Muscle layer of duodenum (tissue), 2 donors: Measurements from ENCODE around the gene DNAJC28.
"Not testable (repeated sequence)": the region's sequence is repeated elsewhere in the genome, so short reads cannot be mapped to it uniquely, and the experiment has no call there.

Source experiments
- H3K27ac ChIP-seq: one replicate; pipeline ENCODE4 v1.7.0; 2013; ENCODE audit warnings: mild to moderate bottlenecking, low read length
- H3K27me3 ChIP-seq: one replicate; pipeline ENCODE4 v1.7.0; 2013; ENCODE audit warnings: low read depth, mild to moderate bottlenecking, control low read depth, low read length
- H3K36me3 ChIP-seq, 2 donors: one replicate each; pipeline ENCODE4 v1.7.0; 2013; ENCODE audit warnings: low read length in 2 of 2, control low read depth in 1 of 2, mild to moderate bottlenecking in 1 of 2; ENCODE audit not compliant: insufficient read depth in 2 of 2, control insufficient read depth in 1 of 2
- H3K4me1 ChIP-seq, 2 donors: one replicate each; pipeline ENCODE4 v1.7.0; 2013; ENCODE audit warnings: low read length in 2 of 2, mild to moderate bottlenecking in 2 of 2, control low read depth in 1 of 2, moderate library complexity in 1 of 2; ENCODE audit not compliant: insufficient read depth in 2 of 2, control insufficient read depth in 1 of 2
- H3K4me3 ChIP-seq, 2 donors: one replicate each; pipeline ENCODE4 v1.7.0; 2013; ENCODE audit warnings: low read length in 2 of 2, low read depth in 1 of 2, mild to moderate bottlenecking in 1 of 2
- H3K9me3 ChIP-seq, 2 donors: one replicate each; pipeline ENCODE4 v1.7.0; 2013; ENCODE audit warnings: low read length in 2 of 2, control low read depth in 1 of 2, mild to moderate bottlenecking in 1 of 2; ENCODE audit not compliant: control insufficient read depth in 1 of 2
- donor health status: healthy.

The DNAJC28 gene

DNA sequence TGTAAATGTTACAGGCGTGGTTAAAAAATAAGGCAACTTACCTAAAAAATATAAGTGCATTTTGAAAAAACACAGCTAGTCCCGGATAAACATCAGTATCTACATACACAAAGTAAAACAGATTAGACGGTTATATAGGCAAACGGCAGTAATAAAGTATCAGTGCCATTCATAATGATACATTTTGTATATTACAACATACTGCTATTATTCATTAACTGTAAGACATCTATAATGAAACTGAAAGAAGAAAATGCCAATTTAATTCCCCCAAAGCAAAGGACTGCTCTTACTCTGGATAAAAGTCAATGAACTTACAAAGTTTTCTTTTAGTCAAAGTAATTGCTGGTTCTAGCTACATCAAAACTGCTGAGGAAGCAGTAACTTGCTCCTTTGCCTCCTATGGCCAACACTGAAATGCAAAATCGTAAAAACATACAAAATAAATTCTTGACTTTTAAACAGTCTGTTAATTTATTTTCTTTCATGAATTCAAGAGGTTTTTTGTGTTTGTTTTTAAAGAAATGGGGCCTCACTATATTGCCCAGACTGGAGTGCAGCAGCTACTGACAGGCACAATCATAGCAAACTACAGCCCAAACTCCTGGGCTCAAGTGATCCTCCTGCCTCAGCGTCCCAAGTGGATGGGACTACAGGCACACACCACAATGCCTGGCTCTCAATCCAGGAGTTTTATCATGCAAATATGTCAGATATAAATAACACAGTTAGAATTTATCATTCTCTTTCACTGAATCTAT, 35.6 kb downstream of the DNAJC28 start:
- Histone ChIP-seq H3K9me3 (no peaks in the 10 kb centered on the region), H3K27ac (no peak overlapping the region), H3K4me1 (no peaks in the 10 kb centered on the region), H3K4me3 (no peak overlapping the region), H3K27me3 (no peaks in the 10 kb centered on the region), H3K36me3 (peaks cover 12 to 36% of the 10 kb centered on the region in 2 donors)

DNA sequence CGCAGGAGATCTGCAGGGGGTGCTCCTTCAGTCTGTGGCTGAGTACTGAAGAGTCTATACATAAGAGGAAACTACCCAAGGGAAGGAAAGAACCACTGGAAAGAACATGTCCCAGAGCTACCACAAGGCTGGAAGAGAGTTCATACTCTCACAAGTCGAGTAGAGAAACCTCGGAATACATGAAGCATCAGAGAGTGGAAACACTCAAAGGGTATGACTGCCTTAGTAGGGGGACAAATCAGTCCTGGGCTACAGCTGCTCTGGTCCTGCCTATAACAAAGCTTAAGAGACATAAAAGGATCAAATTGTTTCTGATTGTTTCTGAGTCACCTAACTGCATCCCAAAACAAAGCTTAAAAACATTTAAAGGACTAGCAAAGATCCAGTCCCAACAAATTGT, 39.2 kb downstream of the DNAJC28 start:
- Histone ChIP-seq H3K27me3 (no peaks in the 10 kb centered on the region), H3K4me3 (no peak overlapping the region), H3K36me3 (peaks cover 0 to 31% of the 10 kb centered on the region in 2 donors), H3K4me1 (no peaks in the 10 kb centered on the region), H3K9me3 (no peaks in the 10 kb centered on the region), H3K27ac (no peak overlapping the region)

DNA sequence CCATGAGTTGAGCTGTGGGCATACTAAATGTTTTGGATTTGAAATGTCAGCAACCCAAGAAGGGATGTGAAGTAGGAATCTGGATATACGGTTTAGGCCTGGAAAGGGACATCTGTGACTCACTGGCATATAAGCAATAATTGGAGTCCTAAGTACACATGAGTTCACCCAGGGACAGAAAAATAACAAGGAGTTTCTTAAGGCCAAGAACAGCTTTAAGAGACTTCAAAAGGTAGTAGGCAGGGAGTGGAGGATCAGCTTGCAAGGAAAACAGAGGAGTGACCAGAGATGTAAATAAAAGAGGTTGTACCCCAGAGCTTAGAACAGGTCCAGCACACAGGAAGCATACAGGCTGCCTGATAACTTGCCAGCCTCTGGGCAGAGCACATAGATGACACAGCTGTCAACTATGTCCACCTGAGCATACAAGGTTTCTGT, 39.9 kb downstream of the DNAJC28 start:
- Histone ChIP-seq H3K4me1 (no peaks in the 10 kb centered on the region), H3K36me3 (peaks cover 2 to 31% of the 10 kb centered on the region in 2 donors), H3K4me3 (no peak overlapping the region), H3K27me3 (no peaks in the 10 kb centered on the region), H3K27ac (no peak overlapping the region), H3K9me3 (no peaks in the 10 kb centered on the region)

DNA sequence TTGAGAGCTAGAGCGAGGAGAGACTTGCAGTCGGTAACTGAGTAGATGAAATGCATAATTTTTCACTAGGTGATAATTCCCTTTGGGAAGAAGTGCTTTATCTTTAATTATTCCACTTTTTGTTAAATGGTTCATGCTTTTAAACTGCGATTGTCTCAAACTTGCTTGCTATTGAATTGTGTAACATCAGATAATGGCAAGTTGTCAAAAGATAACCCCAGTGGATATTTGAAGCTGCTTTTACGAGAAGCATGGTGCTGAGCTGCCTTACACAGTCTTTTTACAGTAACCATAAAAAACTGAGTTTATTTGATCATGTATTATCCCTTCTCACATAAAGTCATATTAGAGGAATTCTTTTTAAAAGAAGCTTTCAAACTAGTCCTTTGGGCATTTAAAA, 41.9 kb downstream of the DNAJC28 start:
- H3K4me1 ChIP-seq: no peaks in the 10 kb centered on the region
- H3K27ac ChIP-seq: no peak overlapping the region
- no peak overlapping the region for H3K4me3 ChIP-seq
- H3K27me3 ChIP-seq: no peaks in the 10 kb centered on the region
- H3K36me3 ChIP-seq: peaks cover 2 to 13% of the 10 kb centered on the region in 2 donors
- no peaks in the 10 kb centered on the region for H3K9me3 ChIP-seq

DNA sequence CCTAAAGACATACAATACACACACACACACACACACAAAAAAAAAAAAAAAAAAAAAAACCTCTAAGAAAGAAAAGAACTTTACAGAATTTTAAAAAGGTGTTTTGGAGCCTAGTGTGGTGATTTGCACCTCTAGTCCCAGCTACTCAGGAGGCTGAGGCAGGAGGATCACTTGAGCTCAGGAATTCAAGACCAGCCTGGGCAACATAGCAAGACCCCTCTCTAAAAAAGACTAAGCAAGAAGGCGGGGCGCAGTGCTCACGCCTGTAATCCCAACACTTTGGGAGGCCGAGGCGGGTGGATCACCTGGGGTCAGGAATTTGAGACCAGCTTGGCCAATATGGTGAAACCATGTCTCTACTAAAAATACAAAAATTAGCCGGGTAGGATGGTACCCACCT, 44.9 kb downstream of the DNAJC28 start:
- not testable (repeated sequence) for H3K36me3 ChIP-seq, H3K9me3 ChIP-seq, H3K4me1 ChIP-seq, H3K27me3 ChIP-seq, H3K4me3 ChIP-seq, H3K27ac ChIP-seq

DNA sequence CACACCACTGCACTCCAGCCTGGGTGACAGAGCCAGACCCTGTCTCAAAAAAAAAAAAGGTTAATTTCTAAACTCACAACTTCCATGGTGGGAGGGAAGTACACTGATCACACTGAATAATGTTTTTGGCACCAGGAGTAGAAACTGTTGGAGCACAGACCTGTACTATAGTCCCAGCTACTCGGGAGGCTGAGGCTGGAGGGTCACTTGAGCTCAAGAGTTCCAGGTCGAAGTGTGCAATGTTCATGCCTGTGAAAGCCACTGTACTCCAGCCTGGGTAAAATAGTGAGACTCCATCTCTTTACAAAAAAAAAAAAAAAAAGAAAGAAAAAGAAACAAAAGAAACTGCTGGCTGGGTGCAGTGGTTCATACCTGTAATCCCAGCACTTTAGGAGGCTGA, 47.0 kb downstream of the DNAJC28 start:
- Histone ChIP-seq H3K4me3 (no peak overlapping the region), H3K27ac (no peak overlapping the region), H3K27me3 (no peaks in the 10 kb centered on the region), H3K36me3 (peaks cover 2 to 8% of the 10 kb centered on the region in 2 donors), H3K9me3 (no peaks in the 10 kb centered on the region), H3K4me1 (peaks cover 5% of the 10 kb centered on the region in 2 donors)

DNA sequence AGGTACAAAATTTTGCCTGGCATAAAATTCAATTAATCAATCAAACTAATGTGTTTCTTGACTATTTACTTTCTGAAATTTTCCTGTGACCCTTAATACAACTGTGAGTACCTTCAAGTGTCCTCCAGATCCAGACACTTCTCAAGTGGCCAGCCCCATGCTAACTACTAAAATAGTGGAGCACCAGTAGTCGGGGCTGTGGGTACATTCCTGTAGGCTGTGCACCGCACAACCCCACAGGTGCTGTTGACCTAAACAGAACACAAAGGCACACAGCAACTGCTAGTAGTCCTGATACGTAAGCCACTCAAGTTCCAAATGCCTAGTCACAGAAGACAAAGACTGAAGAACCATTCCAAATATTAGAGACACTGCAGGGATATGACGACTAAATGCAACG, 48.3 kb downstream of the DNAJC28 start:
- Histone ChIP-seq H3K36me3 (peaks cover 2 to 18% of the 10 kb centered on the region in 2 donors), H3K27me3 (no peaks in the 10 kb centered on the region), H3K4me3 (no peak overlapping the region), H3K4me1 (peaks cover 5% of the 10 kb centered on the region in 2 donors), H3K9me3 (no peaks in the 10 kb centered on the region), H3K27ac (no peak overlapping the region)

DNA sequence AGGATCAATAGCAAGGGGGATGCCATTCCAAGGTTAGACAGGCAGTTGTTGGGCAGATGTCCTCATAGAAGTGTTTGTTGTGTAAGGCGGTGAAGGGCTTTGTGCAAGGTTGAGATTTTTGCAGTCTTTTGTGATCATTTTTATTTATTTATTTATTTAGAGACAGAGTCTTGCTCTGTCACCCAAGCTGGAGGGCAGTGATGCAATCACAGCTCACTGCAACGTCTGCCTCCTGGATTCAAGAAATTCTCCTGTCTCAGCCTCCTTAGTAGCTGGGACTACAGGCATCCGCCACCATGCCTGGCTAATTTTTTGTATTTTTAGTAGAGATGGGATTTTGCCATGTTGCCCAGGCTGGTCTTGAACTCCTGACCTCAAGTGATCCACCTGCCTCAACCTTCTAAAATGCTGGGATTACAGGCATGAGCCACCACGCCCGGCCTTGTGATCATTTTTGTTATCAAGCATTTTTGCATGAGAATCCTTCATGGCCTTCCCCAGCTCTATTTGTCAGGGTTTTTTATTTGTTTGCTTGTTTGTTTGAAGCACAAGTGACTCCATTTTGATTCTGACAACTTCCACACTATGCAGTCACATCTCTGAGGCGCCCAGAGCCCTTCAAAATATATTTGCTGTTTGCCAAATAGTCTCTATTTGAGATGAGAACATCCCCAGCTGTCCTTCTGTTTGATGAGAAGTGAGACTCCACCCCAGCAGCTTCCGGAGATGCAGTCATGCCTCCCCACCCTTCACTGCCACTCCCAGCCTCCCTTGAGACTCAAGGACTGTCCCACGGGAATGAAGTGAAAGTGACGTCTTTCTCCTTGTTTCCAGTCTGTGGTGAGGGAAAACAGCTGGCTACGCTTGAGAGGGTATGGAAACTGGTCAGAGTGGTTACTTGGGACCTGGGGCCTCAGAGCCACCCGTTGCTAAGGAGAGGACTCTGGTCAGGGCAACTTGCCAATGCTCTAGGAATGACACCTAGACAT, 49.7 kb downstream of the DNAJC28 start:
- Histone ChIP-seq H3K9me3 (no peaks in the 10 kb centered on the region), H3K4me3 (no peak overlapping the region), H3K36me3 (peaks cover 8 to 32% of the 10 kb centered on the region in 2 donors), H3K27ac (peak overlapping the region; percentile 60), H3K27me3 (no peaks in the 10 kb centered on the region), H3K4me1 (peaks cover 5% of the 10 kb centered on the region in 2 donors)
